Activated T-helper 1 cell treated with anti-CD3 and anti-CD28 coated beads, Interleukin-12 subunit alpha, Interleukin-12 subunit beta, Interleukin-2, Interleukin-4 antibody, amounts not matched to agents 30 ng/mL and 10 ng/mL and 1 ng/mL, durations not matched to agents 14 hours and 24 hours and 36 hours (primary cell): ENCODE results near the gene ACAP1. TPM values are rescaled to one million over a fixed set of nuclear protein-coding genes. Genes with fewer than 3 reads are reported as not detected.

Source experiments
- DNase-seq: peaks from one replicate; pipeline ENCODE4 v3.0.0; 2021; ENCODE audit warnings: low spot score
- H3K27ac Mint-ChIP-seq: one replicate; pipeline ENCODE4 v1.8.0; 2021; ENCODE audit warnings: mild to moderate bottlenecking, mixed read lengths
- H3K27me3 Mint-ChIP-seq: one replicate; pipeline ENCODE4 v1.8.0; 2022; ENCODE audit warnings: mild to moderate bottlenecking, moderate library complexity, mixed read lengths; ENCODE audit not compliant: insufficient read depth
- H3K36me3 Mint-ChIP-seq: one replicate; pipeline ENCODE4 v1.8.0; 2021; ENCODE audit warnings: low read depth, mixed read lengths
- H3K4me1 Mint-ChIP-seq: one replicate; pipeline ENCODE4 v1.8.0; 2021; ENCODE audit warnings: low read depth, mixed read lengths
- H3K4me3 Mint-ChIP-seq: one replicate; pipeline ENCODE4 v1.8.0; 2021; ENCODE audit warnings: mild to moderate bottlenecking, moderate library complexity, mixed read lengths
- H3K9me3 Mint-ChIP-seq: one replicate; pipeline ENCODE4 v1.8.0; 2021; ENCODE audit warnings: mixed read lengths
- intact Hi-C: fragments of 100-400 bp; cut with micrococcal nuclease; formaldehyde crosslinking; loops from one replicate; pipeline ENCODE4 v1.15.1; 2024
- total RNA-seq: library from RNA; stranded (reverse); gene quantifications from 2 replicates; pipeline ENCODE4 v1.2.3, GENCODE V29; 2022

ACAP1 gene
- total RNA-seq, 1 donor from 2014 or later = 266 TPM

DNA sequence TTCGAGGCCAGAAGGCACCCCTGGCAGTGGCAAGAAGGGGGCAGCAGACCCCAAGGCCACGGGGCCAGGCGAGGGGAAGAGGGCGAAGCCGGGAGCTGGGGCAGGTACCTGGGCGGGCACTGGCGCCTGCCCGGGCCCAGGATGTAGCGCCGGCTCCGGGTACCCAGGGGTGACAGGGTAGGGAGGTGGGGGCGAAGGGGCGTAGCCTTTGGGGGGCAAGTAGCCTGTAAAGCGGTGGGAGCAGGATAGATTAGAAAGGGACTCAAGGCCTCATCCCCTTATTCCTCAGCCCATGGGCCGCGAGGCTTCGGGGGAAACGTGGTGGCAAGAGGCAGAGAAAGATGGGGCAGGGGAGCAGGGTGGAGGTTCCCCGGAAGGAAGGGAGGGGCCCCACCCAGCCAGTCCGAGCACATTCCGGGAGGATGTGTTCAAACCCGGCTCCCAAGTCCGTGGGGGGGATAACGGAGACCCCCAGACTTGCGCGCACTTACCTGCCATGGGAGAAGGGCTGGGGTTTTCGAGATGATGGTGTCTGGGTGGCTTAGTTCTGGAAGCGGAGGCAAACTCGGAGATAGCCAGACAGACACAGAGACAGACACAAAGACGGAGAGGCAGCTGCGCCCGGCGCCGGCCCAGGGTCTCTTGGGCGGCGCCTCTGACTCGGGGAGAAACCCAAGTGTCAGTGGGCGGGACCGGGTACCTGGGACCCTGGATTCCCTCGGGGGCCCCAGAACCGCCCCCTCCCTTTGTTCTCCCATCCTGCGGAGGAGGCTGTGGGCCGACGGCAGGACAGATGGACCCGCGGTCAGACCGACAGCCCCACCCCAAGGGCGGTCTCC lies 57.5 kb downstream of the ACAP1 start:
- H3K4me3 Mint-ChIP-seq = peak overlapping the region; percentile 97
- peaks cover 22% of the 10 kb centered on the region for H3K4me1 Mint-ChIP-seq
- no peaks in the 10 kb centered on the region for H3K9me3 Mint-ChIP-seq
- peaks cover 2% of the 10 kb centered on the region for H3K27me3 Mint-ChIP-seq
- H3K27ac Mint-ChIP-seq = peak overlapping the region; percentile 82
- intact Hi-C loops = loop anchor here (1.0 to 2.0 kb wide), 6 partner anchors 10 to 91 kb away; partner anchors contain the start of genes EIF5A, NEURL4, POLR2A and TMEM256
- H3K36me3 Mint-ChIP-seq = peaks cover 16% of the 10 kb centered on the region
- DNase-seq = peak; percentile 19

DNA sequence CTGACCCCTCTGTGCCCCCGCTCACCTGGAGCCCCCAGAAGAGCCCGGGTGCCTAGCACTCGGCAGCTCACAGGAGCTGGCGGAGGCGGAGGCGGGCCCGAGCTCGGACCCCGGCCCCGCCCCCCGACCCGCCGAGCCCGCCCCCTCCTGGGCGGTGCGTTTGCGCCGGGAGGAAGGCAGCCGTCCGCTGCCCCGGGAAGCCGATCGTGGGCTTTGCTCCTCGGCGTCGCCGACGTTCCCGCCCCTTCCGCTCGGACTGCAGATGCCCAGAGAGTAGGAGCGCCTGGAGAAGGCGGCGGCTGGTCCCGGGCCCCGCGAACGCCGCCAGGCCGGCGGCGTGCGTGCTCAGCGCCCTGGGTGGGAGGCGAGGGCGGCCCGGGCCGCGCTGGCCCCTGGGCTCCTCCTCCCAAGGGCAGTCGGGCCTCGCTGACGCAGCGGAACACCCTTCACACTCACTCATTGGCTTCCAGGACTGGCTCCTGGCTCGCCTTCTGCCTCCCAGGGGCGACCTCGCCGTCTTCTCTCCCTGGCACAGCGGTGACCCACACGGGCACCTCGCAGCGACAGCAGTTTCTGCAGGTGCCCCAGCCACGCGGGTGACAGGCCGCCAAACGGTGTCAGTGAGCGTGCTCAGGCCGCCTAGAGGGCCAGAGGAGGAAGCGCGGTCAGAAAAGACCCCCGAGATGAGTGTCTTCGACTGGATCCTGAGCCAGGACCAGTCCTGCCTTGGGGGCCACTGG lies 58.3 kb downstream of the ACAP1 start, which contains the start of gene PLSCR3:
PLSCR3 (minus strand) TSS at position 74 of the 740 bp plus-strand sequence. CDS start 415 bp downstream, outside the sequence.
- intact Hi-C loops = loop anchor here (1.0 to 2.0 kb wide), 6 partner anchors 10 to 90 kb away; partner anchors contain the start of genes EIF5A, NEURL4, POLR2A and TMEM256
- peaks cover 22% of the 10 kb centered on the region for H3K4me1 Mint-ChIP-seq
- peak within 1 kb of the TSS; percentile 97 for H3K4me3 Mint-ChIP-seq
- H3K9me3 Mint-ChIP-seq = no peaks in the 10 kb centered on the region
- peaks cover 16% of the 10 kb centered on the region for H3K36me3 Mint-ChIP-seq
- DNase-seq = peak; percentile 82
- peaks cover 2% of the 10 kb centered on the region for H3K27me3 Mint-ChIP-seq
- H3K27ac Mint-ChIP-seq = peak within 1 kb of the TSS; percentile 96

DNA sequence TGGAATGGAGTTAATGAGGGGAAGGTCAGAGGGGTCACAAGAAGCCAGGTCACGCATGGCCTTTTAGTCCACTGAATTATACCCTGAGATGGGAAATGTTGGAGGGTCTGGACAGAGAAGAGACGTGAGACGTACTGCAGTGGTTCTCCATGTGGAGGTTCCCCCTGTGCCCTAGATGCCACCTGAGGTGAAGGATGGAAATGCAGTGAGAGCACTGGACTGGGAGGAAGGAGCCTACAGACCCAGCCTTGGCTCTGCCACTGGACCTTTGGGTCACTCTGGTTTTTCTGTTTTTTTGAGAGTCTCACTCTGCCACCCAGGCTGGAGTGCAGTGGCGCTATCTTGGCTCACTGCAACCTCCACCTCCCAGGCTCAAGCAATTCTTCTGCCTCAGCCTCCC lies 59.8 kb downstream of the ACAP1 start:
- no peaks in the 10 kb centered on the region for H3K9me3 Mint-ChIP-seq
- peaks cover 2% of the 10 kb centered on the region for H3K27me3 Mint-ChIP-seq
- peaks cover 21% of the 10 kb centered on the region for H3K4me1 Mint-ChIP-seq
- H3K36me3 Mint-ChIP-seq = peaks cover 13% of the 10 kb centered on the region
- H3K4me3 Mint-ChIP-seq = peak overlapping the region; percentile 19
- intact Hi-C loops = no loop called here
- H3K27ac Mint-ChIP-seq = no peak overlapping the region
- DNase-seq = no peak

DNA sequence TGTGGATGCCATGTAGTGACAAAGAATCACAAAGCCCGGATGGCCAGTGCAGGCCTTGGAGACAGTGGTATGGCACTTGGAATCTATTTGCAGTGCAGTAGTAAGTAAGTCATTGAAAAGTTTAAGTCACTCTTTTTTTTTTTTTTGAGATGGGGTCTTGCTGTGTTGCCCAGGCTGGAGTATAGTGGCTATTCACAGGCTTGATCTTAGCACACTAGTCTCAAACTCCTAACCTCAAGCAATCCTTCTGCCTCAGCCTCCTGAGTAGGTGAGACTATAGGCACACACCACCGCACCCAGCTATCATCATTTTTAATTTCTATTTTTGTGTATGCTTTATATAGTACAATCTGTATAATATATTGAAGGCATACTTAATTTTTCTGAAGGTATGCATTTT lies 62.3 kb downstream of the ACAP1 start:
- intact Hi-C loops = no loop called here
- no peak for DNase-seq
- Mint-ChIP-seq H3K36me3 (no peaks in the 10 kb centered on the region), H3K27me3 (peaks cover 2% of the 10 kb centered on the region), H3K9me3 (no peaks in the 10 kb centered on the region), H3K4me3 (no peak overlapping the region), H3K4me1 (peaks cover 13% of the 10 kb centered on the region), H3K27ac (no peak overlapping the region)

Other genes with a start within 250 kb of the ACAP1 start
- gene ASGR2, start 221.7 kb upstream of the ACAP1 start, total RNA-seq = not detected in 2 replicates
- 1.1 and 1.6 TPM in 2 replicates for gene ASGR1, start 157.2 kb upstream of the ACAP1 start, total RNA-seq
- 15.3 and 15.5 TPM in 2 replicates for gene DLG4, start 116.7 kb upstream of the ACAP1 start, total RNA-seq
- 287 and 294 TPM in 2 replicates for gene ACADVL, start 116.6 kb upstream of the ACAP1 start, total RNA-seq
- gene DVL2, start 102.0 kb upstream of the ACAP1 start, total RNA-seq = 70.0 and 73.5 TPM in 2 replicates
- 52.5 and 55.4 TPM in 2 replicates for gene PHF23, start 97.1 kb upstream of the ACAP1 start, total RNA-seq
- gene GABARAP, start 94.1 kb upstream of the ACAP1 start, total RNA-seq = 146 and 148 TPM in 2 replicates
- 191 and 193 TPM in 2 replicates for gene CTDNEP1, start 84.8 kb upstream of the ACAP1 start, total RNA-seq
- 73.6 and 75.5 TPM in 2 replicates for gene ELP5, start 84.3 kb upstream of the ACAP1 start, total RNA-seq
- 0.15 and 0.60 TPM in 2 replicates for gene CLDN7, start 74.1 kb upstream of the ACAP1 start, total RNA-seq
- 0.17 and 0.31 TPM in 2 replicates for gene SLC2A4, start 54.8 kb upstream of the ACAP1 start, total RNA-seq
- 0.36 TPM in 1 of 2 replicates, not detected in the other for gene YBX2, start 41.9 kb upstream of the ACAP1 start, total RNA-seq
- 1,241 and 1,262 TPM in 2 replicates for gene EIF5A, start 28.9 kb upstream of the ACAP1 start, total RNA-seq
- 52.3 and 59.0 TPM in 2 replicates for gene GPS2, start 21.2 kb upstream of the ACAP1 start, total RNA-seq
- 57.1 and 60.9 TPM in 2 replicates for gene NEURL4, start 7.2 kb upstream of the ACAP1 start, total RNA-seq
- 5.3 TPM in 2 replicates for gene KCTD11, start 15.6 kb downstream of the ACAP1 start, total RNA-seq
- gene TMEM95, start 18.6 kb downstream of the ACAP1 start, total RNA-seq = 0.17 TPM in 1 of 2 replicates, not detected in the other
- gene TNK1, start 44.6 kb downstream of the ACAP1 start, total RNA-seq = 3.8 and 4.9 TPM in 2 replicates
- 77.1 and 78.2 TPM in 2 replicates for gene PLSCR3, start 58.0 kb downstream of the ACAP1 start, total RNA-seq
- 53.5 and 54.7 TPM in 2 replicates for gene TMEM256, start 67.6 kb downstream of the ACAP1 start, total RNA-seq
- 2.3 and 2.7 TPM in 2 replicates for gene NLGN2, start 71.3 kb downstream of the ACAP1 start, total RNA-seq
- not detected in 2 replicates for gene SPEM1, start 83.8 kb downstream of the ACAP1 start, total RNA-seq
- gene SPEM2, start 89.1 kb downstream of the ACAP1 start, total RNA-seq = not detected in 2 replicates
- gene SPEM3, start 92.3 kb downstream of the ACAP1 start, total RNA-seq = not detected in 2 replicates
- gene TMEM102, start 98.9 kb downstream of the ACAP1 start, total RNA-seq = 12.3 and 14.0 TPM in 2 replicates
- 5.3 and 6.4 TPM in 2 replicates for gene FGF11, start 103.0 kb downstream of the ACAP1 start, total RNA-seq
- gene CHRNB1, start 108.5 kb downstream of the ACAP1 start, total RNA-seq = 6.6 and 7.0 TPM in 2 replicates
- 15.1 and 16.0 TPM in 2 replicates for gene ZBTB4, start 143.1 kb downstream of the ACAP1 start, total RNA-seq
- gene SLC35G6, start 144.9 kb downstream of the ACAP1 start, total RNA-seq = not detected in 2 replicates
- 221 and 223 TPM in 2 replicates for gene POLR2A, start 147.8 kb downstream of the ACAP1 start, total RNA-seq
- 18.6 and 26.5 TPM in 2 replicates for gene TNFSF12, start 212.5 kb downstream of the ACAP1 start, total RNA-seq
- gene TNFSF13, start 222.2 kb downstream of the ACAP1 start, total RNA-seq = 2.2 and 3.3 TPM in 2 replicates
- 102 and 104 TPM in 2 replicates for gene SENP3, start 225.4 kb downstream of the ACAP1 start, total RNA-seq
- 2.4 and 3.3 TPM in 2 replicates for gene CD68, start 243.1 kb downstream of the ACAP1 start, total RNA-seq
- 108 and 111 TPM in 2 replicates for gene MPDU1, start 247.3 kb downstream of the ACAP1 start, total RNA-seq